ENCODE measurements around the gene FHOD3.

DNA sequence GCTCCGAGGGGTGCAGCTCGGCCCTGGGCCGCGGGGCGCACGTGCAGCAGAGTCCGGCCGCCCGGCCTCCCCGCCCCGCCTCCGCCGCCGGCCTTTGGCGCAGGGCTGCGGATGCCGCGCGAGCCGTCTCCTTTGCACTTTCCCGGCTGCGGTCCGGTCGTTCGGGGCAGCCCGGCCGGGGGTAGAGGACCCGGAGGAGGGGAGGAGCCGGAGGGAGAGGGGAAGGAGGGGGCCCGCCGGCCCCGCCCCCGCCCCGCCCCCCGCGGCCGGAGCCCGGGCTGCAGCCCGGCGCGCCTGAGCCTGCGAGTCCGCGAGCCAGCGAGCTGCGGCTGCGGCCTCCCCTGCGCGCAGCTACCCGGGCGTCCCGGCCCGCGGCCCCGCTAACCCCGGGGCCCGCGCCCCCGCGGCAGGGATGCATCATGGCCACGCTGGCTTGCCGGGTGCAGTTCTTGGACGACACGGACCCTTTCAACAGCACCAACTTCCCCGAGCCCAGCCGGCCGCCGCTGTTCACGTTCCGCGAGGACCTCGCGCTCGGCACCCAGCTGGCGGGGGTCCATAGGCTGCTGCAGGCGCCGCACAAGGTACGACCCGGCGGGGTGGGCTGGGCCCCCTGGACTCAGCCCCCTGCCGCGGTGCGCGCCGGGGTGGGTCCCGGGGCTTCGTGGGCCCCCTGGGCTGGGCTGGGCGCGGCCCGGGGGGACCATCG, at the start of gene FHOD3:
- TF ChIP-seq POLR2A (IDR thresholded peaks at IDR 0.05; ENCODE audit: low read depth, low read length) (peak; percentile 46; the same call in 1 of the 2 replicates), POLR2AphosphoS5 (IDR thresholded peaks at IDR 0.05; ENCODE audit: low read depth, low read length) (no peak)

Data from GM12892 (cell line).